A673 (cell line): ENCODE results near the gene CPNE9. TPM values are rescaled to one million over a fixed set of nuclear protein-coding genes. Genes with fewer than 3 reads are reported as not detected.

Experiments used
- BruUV-seq: library from RNA; stranded (reverse); fragments of 400-500 nt; replicated peaks from 2 replicates; lab custom pipeline; 2021; lab: Mats Ljungman, UMichigan
- CTCF ChIA-PET: fragments of 300-600 bp; sonication (Branson Sonifier 250); formaldehyde crosslinking; loops from one replicate; lab custom pipeline; 2022; ENCODE audit warnings: antibody characterized with exemption; lab: Charles Lee
- POLR2A ChIA-PET: fragments of 300-600 bp; sonication (Branson Sonifier 250); formaldehyde crosslinking; loops from one replicate; lab custom pipeline; 2022; ENCODE audit warnings: antibody characterized with exemption; ENCODE audit not compliant: low non-redundant PET; lab: Charles Lee
- DNase-seq: peaks from one replicate; pipeline ENCODE4 v3.0.0-alpha.2; 2015; ENCODE audit warnings: low spot score
- H3K27ac ChIP-seq: fragments of 200-600 bp; sonication (generic); 2 replicates; pipeline ENCODE4 v1.5.1; 2016; ENCODE audit warnings: mixed run types, low read depth, mild to moderate bottlenecking, mixed read lengths, antibody characterized with exemption, low read length; ENCODE audit not compliant: poor library complexity, severe bottlenecking
- H3K27me3 ChIP-seq: fragments of 200-600 bp; sonication (generic); replicated peaks from 2 replicates; pipeline ENCODE4 v1.6.1; 2017; ENCODE audit warnings: mixed run types, low read depth, mild to moderate bottlenecking, mixed read lengths, antibody characterized with exemption, low read length; ENCODE audit not compliant: insufficient read depth, poor library complexity
- H3K36me3 ChIP-seq: fragments of 200-600 bp; sonication (generic); 2 replicates; pipeline ENCODE4 v1.6.1; 2016; ENCODE audit warnings: mixed run types, mild to moderate bottlenecking, mixed read lengths, antibody characterized with exemption, low read length; ENCODE audit not compliant: insufficient read depth, poor library complexity, severe bottlenecking
- H3K4me1 ChIP-seq: fragments of 200-600 bp; sonication (generic); 2 replicates; pipeline ENCODE4 v1.6.1; 2017; ENCODE audit warnings: mixed run types, mild to moderate bottlenecking, mixed read lengths, antibody characterized with exemption, low read length; ENCODE audit not compliant: insufficient read depth, poor library complexity, severe bottlenecking
- H3K4me3 ChIP-seq: fragments of 200-600 bp; sonication (generic); 2 replicates; pipeline ENCODE4 v1.5.1; 2016; ENCODE audit warnings: low read depth, mixed run types, mild to moderate bottlenecking, mixed read lengths, low read length; ENCODE audit not compliant: poor library complexity, severe bottlenecking
- H3K9me3 ChIP-seq: fragments of 200-600 bp; sonication (generic); 2 replicates; pipeline ENCODE4 v1.6.1; 2016; ENCODE audit warnings: mixed run types, low read depth, mild to moderate bottlenecking, mixed read lengths, antibody characterized with exemption, low read length; ENCODE audit not compliant: poor library complexity, severe bottlenecking
- EZH2 ChIP-seq: fragments of 200-600 bp; sonication (generic); IDR thresholded peaks from 2 replicates; pipeline ENCODE4 v1.6.1; 2017; ENCODE audit warnings: borderline replicate concordance, low read depth, mild to moderate bottlenecking, mixed read lengths, antibody characterized with exemption, low read length; ENCODE audit not compliant: poor library complexity, severe bottlenecking
- intact Hi-C: fragments of 100-400 bp; cut with micrococcal nuclease; formaldehyde crosslinking; loops from one replicate; pipeline ENCODE4 v1.10.0; 2022; ENCODE audit not compliant: unreplicated experiment
- total RNA-seq: library from RNA; stranded (reverse); gene quantifications from 2 replicates; pipeline ENCODE4 v1.2.3, GENCODE V29; 2021
- TF ChIP-seq, protein P1 (sequence below): fragments of 300-800, 200-600 bp; sonication (generic); conservative IDR thresholded peaks from 2 replicates; pipeline ENCODE4 v1.5.1; 2017; ENCODE audit warnings: low read depth, mild to moderate bottlenecking, antibody characterized with exemption, low read length, moderate library complexity, mixed read lengths

CPNE9 gene
- total RNA-seq, 1 experiment from 2014 or later, result not detected

GRCh38 chr3:9712415-9712814, 8.8 kb downstream of the CPNE9 start:
- Histone ChIP-seq H3K36me3 (no peaks in the 10 kb centered on the region), H3K27ac (no peak overlapping the region), H3K27me3 (peaks cover 21% of the 10 kb centered on the region), H3K4me3 (no peak overlapping the region), H3K9me3 (no peaks in the 10 kb centered on the region), H3K4me1 (no peaks in the 10 kb centered on the region)
- DNase-seq, result no peak
- intact Hi-C loops, result no loop called here
- no peak for TF ChIP-seq EZH2
- TF ChIP-seq, protein P1, sequence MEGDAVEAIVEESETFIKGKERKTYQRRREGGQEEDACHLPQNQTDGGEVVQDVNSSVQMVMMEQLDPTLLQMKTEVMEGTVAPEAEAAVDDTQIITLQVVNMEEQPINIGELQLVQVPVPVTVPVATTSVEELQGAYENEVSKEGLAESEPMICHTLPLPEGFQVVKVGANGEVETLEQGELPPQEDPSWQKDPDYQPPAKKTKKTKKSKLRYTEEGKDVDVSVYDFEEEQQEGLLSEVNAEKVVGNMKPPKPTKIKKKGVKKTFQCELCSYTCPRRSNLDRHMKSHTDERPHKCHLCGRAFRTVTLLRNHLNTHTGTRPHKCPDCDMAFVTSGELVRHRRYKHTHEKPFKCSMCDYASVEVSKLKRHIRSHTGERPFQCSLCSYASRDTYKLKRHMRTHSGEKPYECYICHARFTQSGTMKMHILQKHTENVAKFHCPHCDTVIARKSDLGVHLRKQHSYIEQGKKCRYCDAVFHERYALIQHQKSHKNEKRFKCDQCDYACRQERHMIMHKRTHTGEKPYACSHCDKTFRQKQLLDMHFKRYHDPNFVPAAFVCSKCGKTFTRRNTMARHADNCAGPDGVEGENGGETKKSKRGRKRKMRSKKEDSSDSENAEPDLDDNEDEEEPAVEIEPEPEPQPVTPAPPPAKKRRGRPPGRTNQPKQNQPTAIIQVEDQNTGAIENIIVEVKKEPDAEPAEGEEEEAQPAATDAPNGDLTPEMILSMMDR, result no peak
- ChIA-PET CTCF (no interaction called here), POLR2A (no interaction called here)
- BruUV-seq, result no TSS peak

- intact Hi-C loops, result no loop called here
- DNase-seq, result no peak
- Histone ChIP-seq H3K27ac (no peak overlapping the region), H3K36me3 (no peaks in the 10 kb centered on the region), H3K9me3 (no peaks in the 10 kb centered on the region), H3K27me3 (peaks cover 25% of the 10 kb centered on the region), H3K4me1 (no peaks in the 10 kb centered on the region), H3K4me3 (no peak overlapping the region)
- no peak for TF ChIP-seq EZH2
- TF ChIP-seq, protein P1, result no peak
- POLR2A ChIA-PET, result interaction anchor here (0.5 kb wide), 1 partner anchor 316 kb away, joined by 3 read pairs; the partner anchor contains the start of gene SETD5
- no TSS peak for BruUV-seq
- CTCF ChIA-PET, result no interaction called here
Measured at GRCh38 chr3:9713142-9713541, 9.5 kb downstream of the CPNE9 start.

DNA sequence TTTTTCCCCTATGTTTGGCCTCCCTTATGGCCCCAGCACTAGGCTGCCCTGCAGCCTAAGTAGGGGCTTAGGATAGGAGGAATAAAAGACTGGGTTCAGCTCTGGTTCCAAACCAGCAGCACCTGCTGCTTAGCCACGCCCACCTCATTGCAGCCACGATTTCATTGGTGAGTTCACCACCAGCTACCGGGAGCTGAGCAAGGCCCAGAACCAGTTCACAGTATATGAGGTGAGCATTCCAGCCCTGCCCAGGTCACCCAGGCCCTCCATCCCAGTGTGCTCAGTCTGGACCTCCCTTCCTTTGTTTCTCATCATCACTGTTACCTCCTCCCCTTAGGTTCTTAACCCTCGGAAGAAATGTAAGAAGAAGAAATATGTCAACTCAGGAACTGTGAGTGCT, 11.5 kb downstream of the CPNE9 start:
- intact Hi-C loops, result no loop called here
- Histone ChIP-seq H3K36me3 (no peaks in the 10 kb centered on the region), H3K27ac (no peak overlapping the region), H3K4me3 (no peak overlapping the region), H3K27me3 (peaks cover 30% of the 10 kb centered on the region), H3K4me1 (no peaks in the 10 kb centered on the region), H3K9me3 (no peaks in the 10 kb centered on the region)
- DNase-seq, result no peak
- TF ChIP-seq, protein P1, result no peak
- TF ChIP-seq EZH2, result no peak
- ChIA-PET CTCF (no interaction called here), POLR2A (no interaction called here)
- no TSS peak for BruUV-seq
